IMR-90 (cell line): ENCODE measurements around the gene CYSTM1. TPM values are rescaled to one million over a fixed set of nuclear protein-coding genes. Genes with fewer than 3 reads are reported as not detected.

Source experiments
- ATAC-seq: fragments of 200-7000 bp; cut with Tn5 transposase; 2 replicates; pipeline ENCODE4 v1.9.1; 2020; ENCODE audit warnings: low read depth, mild to moderate bottlenecking, moderate library complexity
- BruUV-seq: library from RNA; stranded (reverse); fragments of 400-500 nt; replicated peaks from 2 replicates; lab custom pipeline; 2021; lab: Mats Ljungman, UMichigan
- CTCF ChIA-PET: fragments of 300-600 bp; formaldehyde crosslinking; extraction: SDS; loops from one replicate; lab custom pipeline; 2021; ENCODE audit warnings: antibody characterized with exemption; lab: Yijun Ruan, JAX
- POLR2A ChIA-PET: fragments of 300-600 bp; sonication (Branson Sonifier 250); formaldehyde crosslinking; loops from one replicate; lab custom pipeline; 2022; ENCODE audit warnings: antibody characterized with exemption; ENCODE audit not compliant: unreplicated experiment; lab: Charles Lee
- DNase-seq: peaks from one replicate; pipeline ENCODE4 v3.0.0; 2013
- H2AFZ ChIP-seq: replicated peaks from 2 replicates; pipeline ENCODE3; 2013; ENCODE audit warnings: low read length, mild to moderate bottlenecking; ENCODE audit not compliant: poor library complexity
- H2AK5ac ChIP-seq: 2 replicates; pipeline ENCODE4 v1.6.1; 2013; ENCODE audit warnings: low read depth, low read length, inconsistent platforms
- H2AK9ac ChIP-seq: replicated peaks from 2 replicates; pipeline ENCODE3; 2013; ENCODE audit warnings: mild to moderate bottlenecking, low read depth, low read length, moderate library complexity; ENCODE audit not compliant: poor library complexity
- H2BK120ac ChIP-seq: 2 replicates; pipeline ENCODE4 v1.6.1; 2013; ENCODE audit warnings: low read depth, low read length, inconsistent platforms
- H2BK15ac ChIP-seq: 3 replicates; pipeline ENCODE4 v1.6.1; 2013; ENCODE audit warnings: low read depth, low read length, inconsistent platforms
- H2BK20ac ChIP-seq: 2 replicates; pipeline ENCODE4 v1.6.1; 2013; ENCODE audit warnings: low read depth, mild to moderate bottlenecking, inconsistent platforms, low read length, moderate library complexity
- H2BK5ac ChIP-seq: 2 replicates; pipeline ENCODE4 v1.6.1; 2013; ENCODE audit warnings: mild to moderate bottlenecking, low read depth, low read length, inconsistent platforms; ENCODE audit not compliant: poor library complexity, severe bottlenecking
- H3K14ac ChIP-seq: replicated peaks from 2 replicates; pipeline ENCODE4 v1.6.1; 2013; ENCODE audit warnings: low read depth, low read length, inconsistent platforms
- H3K18ac ChIP-seq: 2 replicates; pipeline ENCODE4 v1.6.1; 2013; ENCODE audit warnings: low read depth, low read length, control low read depth
- H3K23ac ChIP-seq: 2 replicates; pipeline ENCODE4 v1.6.1; 2013; ENCODE audit warnings: low read depth, low read length, inconsistent platforms
- H3K27ac ChIP-seq: 2 replicates; pipeline ENCODE4 v1.5.1; 2013; ENCODE audit warnings: mild to moderate bottlenecking, control low read depth, low read length; ENCODE audit not compliant: insufficient read depth
- H3K27me3 ChIP-seq: 2 replicates; pipeline ENCODE4 v1.6.1; 2013; ENCODE audit warnings: low read length; ENCODE audit not compliant: control insufficient read depth, insufficient read depth
- H3K36me3 ChIP-seq: 2 replicates; pipeline ENCODE4 v1.6.1; 2013; ENCODE audit warnings: low read length, mixed read lengths; ENCODE audit not compliant: control insufficient read depth, insufficient read depth
- H3K4ac ChIP-seq: 2 replicates; pipeline ENCODE4 v1.6.1; 2013; ENCODE audit warnings: low read depth, low read length, inconsistent platforms
- H3K4me1 ChIP-seq: 2 replicates; pipeline ENCODE4 v1.6.1; 2013; ENCODE audit warnings: low read length, mixed read lengths; ENCODE audit not compliant: control insufficient read depth, insufficient read depth
- H3K4me2 ChIP-seq: 2 replicates; pipeline ENCODE4 v1.6.1; 2013; ENCODE audit warnings: low read depth, mild to moderate bottlenecking, control low read depth, low read length, moderate library complexity
- H3K4me3 ChIP-seq: 2 replicates; pipeline ENCODE4 v1.5.1; 2013; ENCODE audit warnings: low read depth, mild to moderate bottlenecking, control low read depth, low read length, moderate library complexity; ENCODE audit not compliant: insufficient read depth
- H3K56ac ChIP-seq: 2 replicates; pipeline ENCODE4 v1.6.1; 2013; ENCODE audit warnings: low read length, inconsistent platforms; ENCODE audit not compliant: insufficient read depth; ENCODE audit errors: extremely low read depth
- H3K79me1 ChIP-seq, 2 experiments: 2 replicates each; pipeline ENCODE4 v1.6.1; 2013; ENCODE audit warnings: low read length in 2 of 2, inconsistent platforms in 1 of 2, low read depth in 1 of 2
- H3K9ac ChIP-seq: 2 replicates; pipeline ENCODE4 v1.6.1; 2013; ENCODE audit warnings: low read depth, low read length, control low read depth
- H3K9me1 ChIP-seq: 2 replicates; pipeline ENCODE4 v1.6.1; 2013; ENCODE audit warnings: low read length, inconsistent platforms; ENCODE audit not compliant: insufficient read depth
- H3K9me3 ChIP-seq: 2 replicates; pipeline ENCODE4 v1.6.1; 2013; ENCODE audit warnings: low read length; ENCODE audit not compliant: control insufficient read depth, insufficient read depth
- H4K20me1 ChIP-seq: 2 replicates; pipeline ENCODE4 v1.6.1; 2013; ENCODE audit warnings: low read length, inconsistent platforms; ENCODE audit not compliant: insufficient read depth
- H4K5ac ChIP-seq: 2 replicates; pipeline ENCODE4 v1.6.1; 2013; ENCODE audit warnings: mild to moderate bottlenecking, low read depth, low read length, control low read depth
- H4K8ac ChIP-seq, 2 experiments: 2 replicates each; pipeline ENCODE4 v1.6.1; 2013; ENCODE audit warnings: low read depth in 2 of 2, low read length in 2 of 2, control low read depth in 1 of 2, inconsistent platforms in 1 of 2
- H4K91ac ChIP-seq: 2 replicates; pipeline ENCODE4 v1.6.1; 2013; ENCODE audit warnings: low read depth, low read length, inconsistent platforms; ENCODE audit not compliant: insufficient read depth
- CEBPB ChIP-seq: IDR thresholded peaks from 2 replicates; pipeline ENCODE4 v1.6.1; 2012; ENCODE audit warnings: low read depth, low read length, improper control_type of control experiment
- CHD1 ChIP-seq: IDR thresholded peaks from 2 replicates; pipeline ENCODE4 v1.6.1; 2012; ENCODE audit warnings: low read depth, low read length, improper control_type of control experiment
- CTCF ChIP-seq: conservative IDR thresholded peaks from 2 replicates; pipeline ENCODE4 v1.5.1; 2012; ENCODE audit warnings: mild to moderate bottlenecking, low read depth, low read length, improper control_type of control experiment
- ELK1 ChIP-seq: fragments of 150-350 bp; IDR thresholded peaks from 2 replicates; pipeline ENCODE4 v1.6.1; 2016; ENCODE audit warnings: low read depth, mild to moderate bottlenecking, low read length, moderate library complexity, borderline replicate concordance
- FOS ChIP-seq: fragments of 150-350 bp; IDR thresholded peaks from 2 replicates; pipeline ENCODE4 v1.6.1; 2016; ENCODE audit warnings: low read depth, low read length
- MAZ ChIP-seq: IDR thresholded peaks from 2 replicates; pipeline ENCODE4 v1.6.1; 2012; ENCODE audit warnings: low read depth, mild to moderate bottlenecking, low read length, improper control_type of control experiment, moderate library complexity, borderline replicate concordance
- MXI1 ChIP-seq: IDR thresholded peaks from 2 replicates; pipeline ENCODE4 v1.6.1; 2012; ENCODE audit warnings: low read depth, mild to moderate bottlenecking, low read length, moderate library complexity, borderline replicate concordance
- RCOR1 ChIP-seq: IDR thresholded peaks from 2 replicates; pipeline ENCODE4 v1.6.1; 2012; ENCODE audit warnings: mild to moderate bottlenecking, low read length, improper control_type of control experiment; ENCODE audit not compliant: insufficient replicate concordance
- RFX5 ChIP-seq: IDR thresholded peaks from 2 replicates; pipeline ENCODE4 v1.8.0; 2012; ENCODE audit warnings: low read depth, mild to moderate bottlenecking, low read length, moderate library complexity
- SMC3 ChIP-seq: fragments of 150-350 bp; IDR thresholded peaks from 2 replicates; pipeline ENCODE4 v1.6.1; 2016; ENCODE audit warnings: low read depth, mild to moderate bottlenecking, antibody characterized with exemption, low read length, moderate library complexity
- USF2 ChIP-seq: fragments of 150-350 bp; IDR thresholded peaks from 2 replicates; pipeline ENCODE4 v1.6.1; 2017; ENCODE audit warnings: mild to moderate bottlenecking, antibody characterized with exemption, low read length, low read depth
- WGBS, 2 experiments: methylation state at CpG; one replicate each; pipeline versions ENCODE4 v1.1.5 to v1.1.7; 2013; ENCODE audit warnings: missing lambda C conversion rate in 2 of 2; ENCODE audit not compliant: insufficient read length in 1 of 2; ENCODE audit errors: extremely low coverage in 2 of 2; 5-methylcytosine and 5-hydroxymethylcytosine counted together
- dilution Hi-C: fragments of 300-500 bp; cut with HindIII; formaldehyde crosslinking; loops from one replicate; pipeline ENCODE4 v1.14.3; 2018; ENCODE audit warnings: low sequenced_read_pairs; ENCODE audit not compliant: unreplicated experiment
- in situ Hi-C: fragments of 300-500 bp; cut with MboI; formaldehyde crosslinking; loops from 3 replicates; pipeline ENCODE4 v1.14.3; 2019; ENCODE audit warnings: low sequenced_read_pairs, inconsistent platforms, mixed read lengths
- intact Hi-C: fragments of 100-400 bp; cut with micrococcal nuclease; formaldehyde crosslinking; loops from 2 replicates; pipeline ENCODE4 v1.10.0; 2022
- polyA plus RNA-seq, 3 experiments: library from polyadenylated mRNA; depleted of rRNA; stranded (reverse); fragments of >200 nt; gene quantifications; 2 replicates each; pipeline ENCODE4 v1.2.3, GENCODE V29; 2012; ENCODE audit warnings: low replicate concordance in 1 of 3
- total RNA-seq: library from RNA; depleted of rRNA; stranded (reverse); fragments of >200 nt; gene quantifications from 2 replicates; pipeline ENCODE4 v1.2.3, GENCODE V29; 2012

CYSTM1 gene
- total and polyA plus RNA-seq, 2 of the 4 experiments (the other 2 are of a cell fraction): 7.3 to 15.0 TPM

GRCh38 chr5:140192715-140193430 is 17.9 kb downstream of the CYSTM1 start:
- in situ Hi-C loops: no loop called here
- ChIA-PET POLR2A (no interaction called here), CTCF (interaction anchor here (1.0 kb wide), 1 partner anchor 170 kb away, joined by 3 read pairs; no protein-coding TSS in a partner anchor)
- dilution Hi-C loops: no loop called here
- no CpG with 5 or more reads among the region's 5 CpGs for WGBS, 2 experiments
- H2AK9ac ChIP-seq: no peak overlapping the region
- no peak overlapping the region for H3K56ac ChIP-seq
- H3K4me1 ChIP-seq: no peaks in the 10 kb centered on the region
- H3K9me3 ChIP-seq: no peaks in the 10 kb centered on the region
- H2BK20ac ChIP-seq: no peak overlapping the region
- H4K20me1 ChIP-seq: no peaks in the 10 kb centered on the region
- no peak overlapping the region for H2AK5ac ChIP-seq
- H3K23ac ChIP-seq: no peak overlapping the region
- H3K36me3 ChIP-seq: no peaks in the 10 kb centered on the region
- no peak overlapping the region for H4K8ac ChIP-seq
- ATAC-seq: no peak
- H3K27me3 ChIP-seq: no peaks in the 10 kb centered on the region
- no peaks in the 10 kb centered on the region for H3K79me1 ChIP-seq
- H3K14ac ChIP-seq: no peak overlapping the region
- H3K18ac ChIP-seq: no peak overlapping the region
- no peak for TF ChIP-seq MAZ
- TF ChIP-seq ELK1: no peak
- no peak for TF ChIP-seq CHD1
- TF ChIP-seq SMC3: no peak
- no peak for TF ChIP-seq RFX5
- no peak for TF ChIP-seq FOS
- no peak for TF ChIP-seq CTCF
- TF ChIP-seq USF2: no peak
- no peak for TF ChIP-seq RCOR1
- TF ChIP-seq CEBPB: no peak
- no peak for TF ChIP-seq MXI1
- H3K4me2 ChIP-seq: no peak overlapping the region
- H2BK120ac ChIP-seq: no peak overlapping the region
- no peak overlapping the region for H3K4me3 ChIP-seq
- no peak overlapping the region for H4K91ac ChIP-seq
- H3K27ac ChIP-seq: no peak overlapping the region
- H3K4ac ChIP-seq: no peak overlapping the region
- no peak overlapping the region for H2BK15ac ChIP-seq
- no peak for DNase-seq
- intact Hi-C loops: no loop called here
- no peak overlapping the region for H2BK5ac ChIP-seq
- BruUV-seq: no TSS peak
- no peak overlapping the region for H3K9ac ChIP-seq
- H3K9me1 ChIP-seq: no peaks in the 10 kb centered on the region
- no peak overlapping the region for H2AFZ ChIP-seq
- no peak overlapping the region for H4K5ac ChIP-seq
